Stomach (tissue), 4 donors: ENCODE results near the gene IRF3.
A peak's percentile ranks its signal among the peaks of the same experiment; 100 is the strongest.

ENCODE experiments used
- CTCF ChIP-seq, 7 experiments: fragments of 450-650 bp in 4 of 7; fragments of 200-600 bp in 3 of 7; sonication (generic) in 3 of 7; IDR thresholded peaks; one replicate each; pipeline ENCODE4 v1.5.1; 2016 to 2019; ENCODE audit warnings: antibody characterized with exemption in 7 of 7, control low read depth in 2 of 7, mild to moderate bottlenecking in 1 of 7
- EP300 ChIP-seq: sonication (generic); formaldehyde crosslinking; IDR thresholded peaks from one replicate; pipeline ENCODE4 v1.6.1; 2017; ENCODE audit warnings: antibody characterized with exemption
- POLR2A ChIP-seq, 4 donors: fragments of 450-650 bp; IDR thresholded peaks; one replicate each; pipeline ENCODE4 v1.6.1; 2016; ENCODE audit warnings: antibody characterized with exemption in 4 of 4, control low read depth in 2 of 4, mild to moderate bottlenecking in 1 of 4, moderate library complexity in 1 of 4
- POLR2AphosphoS5 ChIP-seq, 3 donors: sonication (generic); formaldehyde crosslinking; IDR thresholded peaks; one replicate each; pipeline ENCODE4 v1.6.1; 2016; ENCODE audit warnings: antibody characterized with exemption in 3 of 3

GRCh38 chr19:49680421-49681351 lies 15.0 kb upstream of the IRF3 start:
- TF ChIP-seq EP300 = no peak
- TF ChIP-seq POLR2A (IDR thresholded peaks at IDR 0.05) = no peak
- TF ChIP-seq CTCF (IDR thresholded peaks at IDR 0.05) = peak in 5 of 7 experiments; percentile 87 to 100 (median 100)
- peak in 2 of 3 donors; percentile 27 to 83 for TF ChIP-seq POLR2AphosphoS5 (IDR thresholded peaks at IDR 0.05)
